ENCODE results near the gene CCN5.

CCN5 gene

GRCh38 chr20:44709380-44709779 is 5.8 kb upstream of the CCN5 start:
- no peak for TF ChIP-seq CTCF (conservative IDR thresholded peaks at IDR 0.05; ENCODE audit: low read depth, low read length)
- no peak for DNase-seq (ENCODE audit: low read depth)
- no peak overlapping the region for H3K4me3 ChIP-seq (ENCODE audit: low read depth, low read length)

DNA sequence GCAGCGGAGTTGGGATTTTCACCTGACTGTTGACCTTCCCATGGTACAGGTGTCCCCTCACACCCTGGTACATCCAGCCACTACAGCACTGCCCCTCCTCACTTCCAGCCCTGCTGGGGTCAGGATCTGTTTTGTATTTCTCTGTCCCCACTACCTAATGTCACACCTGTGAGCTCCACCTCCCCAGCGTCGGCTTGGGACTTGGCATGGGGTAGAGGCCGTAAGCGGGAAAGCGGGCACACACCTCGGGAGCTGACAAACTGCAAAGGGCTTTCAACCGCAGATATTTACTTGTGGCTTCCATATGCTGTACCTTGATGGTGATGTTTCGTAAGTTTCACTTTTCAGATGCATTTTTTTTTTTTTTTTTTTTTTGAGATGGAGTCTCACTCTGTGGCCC is 5.4 kb upstream of the CCN5 start:
- no peak for TF ChIP-seq CTCF (conservative IDR thresholded peaks at IDR 0.05; ENCODE audit: low read depth, low read length)
- no peak overlapping the region for H3K4me3 ChIP-seq (ENCODE audit: low read depth, low read length)
- no peak for DNase-seq (ENCODE audit: low read depth)

DNA sequence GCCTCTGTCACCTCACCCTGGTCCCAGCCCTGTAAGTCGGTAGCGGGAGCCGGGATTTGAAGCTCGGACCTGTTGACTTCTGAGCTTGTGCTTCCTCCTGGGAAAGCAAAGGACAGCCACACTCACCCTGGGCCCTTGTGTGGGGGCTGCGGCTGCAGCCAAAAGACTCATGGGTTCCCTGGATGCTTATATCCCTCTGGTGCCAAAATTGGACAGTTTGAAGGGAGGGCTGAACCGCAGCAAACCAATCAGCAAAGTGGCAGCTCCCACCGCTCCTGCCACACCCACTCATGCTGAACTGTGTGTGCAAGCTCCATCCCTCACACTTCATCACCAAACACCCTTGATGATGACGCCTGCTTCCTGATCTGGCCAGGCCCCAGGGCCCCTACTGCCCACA is 3.9 kb upstream of the CCN5 start:
- no peak for DNase-seq (ENCODE audit: low read depth)
- H3K4me3 ChIP-seq (ENCODE audit: low read depth, low read length), result no peak overlapping the region
- TF ChIP-seq CTCF (conservative IDR thresholded peaks at IDR 0.05; ENCODE audit: low read depth, low read length), result no peak

DNA sequence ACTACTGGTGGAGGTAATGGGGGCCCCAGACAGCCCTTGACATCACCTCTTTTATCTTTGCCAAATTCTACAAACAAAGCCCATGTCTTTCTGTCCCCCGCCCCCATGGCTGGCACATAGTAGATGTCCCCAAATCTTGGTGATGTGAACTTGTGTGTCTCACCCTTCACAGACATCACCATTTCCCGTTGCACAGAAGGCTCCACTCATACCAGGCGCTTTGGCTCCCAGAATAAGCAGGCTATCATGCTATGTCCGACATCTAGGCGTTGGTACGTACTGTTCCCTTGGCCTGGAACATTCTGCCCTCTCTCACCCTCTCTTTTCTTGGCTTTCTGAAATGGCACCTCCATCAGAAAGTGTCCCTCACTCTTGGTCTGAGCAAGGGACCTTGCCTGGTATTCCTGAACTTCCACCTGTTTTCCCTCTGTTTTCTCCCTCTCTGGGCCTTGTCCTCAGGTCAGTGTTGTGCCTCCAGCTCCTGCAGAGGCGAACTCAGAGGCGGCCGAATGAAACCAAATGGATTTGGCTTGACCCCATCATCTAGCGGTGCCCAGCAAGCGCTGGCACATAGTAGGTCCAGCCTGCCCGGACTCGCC is 968 bp upstream of the CCN5 start:
- DNase-seq (ENCODE audit: low read depth), result no peak
- no peak for TF ChIP-seq CTCF (conservative IDR thresholded peaks at IDR 0.05; ENCODE audit: low read depth, low read length)
- H3K4me3 ChIP-seq (ENCODE audit: low read depth, low read length), result no peak overlapping the region

DNA sequence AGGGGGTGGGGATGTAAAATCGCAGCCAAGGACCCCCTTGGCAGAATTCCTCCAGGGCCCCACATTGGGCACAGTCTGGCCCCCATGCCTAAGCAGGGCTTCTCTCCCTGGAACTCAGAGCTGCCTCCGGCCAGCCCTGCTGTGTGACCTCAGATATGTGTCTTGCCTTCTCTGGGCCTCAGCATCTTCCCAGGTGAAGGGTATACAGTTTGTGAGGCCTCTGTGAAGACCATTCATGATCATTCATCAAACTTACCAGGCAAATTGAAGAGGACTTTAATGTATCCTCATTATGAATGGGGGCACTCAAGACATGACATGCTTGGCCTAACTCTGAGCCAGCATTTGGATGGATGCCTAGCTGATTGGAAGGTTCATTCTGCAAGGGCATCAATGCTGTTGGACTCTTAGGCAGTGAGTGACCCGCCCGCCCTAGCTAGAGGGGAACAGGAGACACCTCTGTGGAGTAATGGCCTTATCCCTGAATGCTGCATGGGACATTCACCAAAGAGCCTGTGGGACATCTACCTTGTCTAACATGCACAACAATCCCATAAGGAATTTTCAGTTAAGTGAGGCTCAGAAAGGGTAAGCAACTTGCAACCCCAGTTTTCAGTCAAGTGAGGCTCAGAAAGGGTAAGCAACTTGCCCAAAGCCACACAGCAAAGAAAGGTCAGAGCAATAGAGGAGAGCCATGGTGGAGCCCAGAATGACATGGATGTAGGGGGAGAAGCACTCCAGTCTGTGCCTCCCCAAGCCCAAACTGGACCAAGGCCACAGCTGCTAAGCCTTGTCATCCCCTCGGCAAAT is 535 bp downstream of the CCN5 start:
- DNase-seq (ENCODE audit: low read depth), result no peak
- TF ChIP-seq CTCF (conservative IDR thresholded peaks at IDR 0.05; ENCODE audit: low read depth, low read length), result no peak
- no peak overlapping the region for H3K4me3 ChIP-seq (ENCODE audit: low read depth, low read length)

- DNase-seq (ENCODE audit: low read depth), result no peak
- TF ChIP-seq CTCF (conservative IDR thresholded peaks at IDR 0.05; ENCODE audit: low read depth, low read length), result no peak
- H3K4me3 ChIP-seq (ENCODE audit: low read depth, low read length), result no peak overlapping the region
Measured at GRCh38 chr20:44716309-44717106, 1.3 kb downstream of the CCN5 start.

Data from choroid plexus epithelial cell (primary cell).